Neutrophil (primary cell): ENCODE results near the gene CLEC20A.

Experiments used
- H3K27ac ChIP-seq: fragments of 200-600 bp; sonication (generic); 2 replicates; pipeline ENCODE4 v1.5.1; 2016; ENCODE audit warnings: mild to moderate bottlenecking, moderate library complexity
- H3K27me3 ChIP-seq: fragments of 200-600 bp; sonication (generic); 2 replicates; pipeline ENCODE4 v1.6.0; 2016; ENCODE audit warnings: mild to moderate bottlenecking
- H3K36me3 ChIP-seq: fragments of 200-600 bp; sonication (generic); 2 replicates; pipeline ENCODE4 v1.5.1; 2017
- H3K4me1 ChIP-seq, 2 experiments: fragments of 200-600 bp in 1 of 2; sonication (generic) in 1 of 2; 1 replicate in 1 of 2; 2 replicates in 1 of 2; pipeline versions ENCODE4 v1.5.1 to v1.6.1; 2013 to 2016; ENCODE audit warnings: low read depth in 1 of 2, low read length in 1 of 2, mild to moderate bottlenecking in 1 of 2, moderate library complexity in 1 of 2; ENCODE audit not compliant: control insufficient read depth in 1 of 2, insufficient read depth in 1 of 2
- H3K4me3 ChIP-seq, 2 experiments: fragments of 200-600 bp in 1 of 2; sonication (generic) in 1 of 2; 1 replicate in 1 of 2; 2 replicates in 1 of 2; pipeline ENCODE4 v1.5.1; 2013 to 2016; ENCODE audit warnings: low read depth in 1 of 2, low read length in 1 of 2, mild to moderate bottlenecking in 1 of 2, moderate library complexity in 1 of 2
- H3K9me3 ChIP-seq: fragments of 200-600 bp; sonication (generic); 2 replicates; pipeline ENCODE4 v1.5.1; 2016
- CTCF ChIP-seq: fragments of 200-600 bp; sonication (generic); IDR thresholded peaks from 2 replicates; pipeline ENCODE4 v1.5.1; 2016; ENCODE audit warnings: antibody characterized with exemption

Gene CLEC20A

GRCh38 chr1:178528228-178528952 lies 31.6 kb upstream of the CLEC20A start:
- TF ChIP-seq CTCF = no peak
- H3K4me1 ChIP-seq = peaks cover 0 to 7% of the 10 kb centered on the region in 2 experiments
- no peaks in the 10 kb centered on the region for H3K9me3 ChIP-seq
- H3K36me3 ChIP-seq = no peaks in the 10 kb centered on the region
- no peaks in the 10 kb centered on the region for H3K27me3 ChIP-seq
- H3K4me3 ChIP-seq = no peak overlapping the region
- H3K27ac ChIP-seq = no peak overlapping the region

GRCh38 chr1:178527117-178527516 lies 30.4 kb upstream of the CLEC20A start:
- H3K4me1 ChIP-seq = peaks cover 0 to 3% of the 10 kb centered on the region in 2 experiments
- H3K27ac ChIP-seq = no peak overlapping the region
- H3K4me3 ChIP-seq = no peak overlapping the region
- H3K9me3 ChIP-seq = no peaks in the 10 kb centered on the region
- TF ChIP-seq CTCF = no peak
- no peaks in the 10 kb centered on the region for H3K27me3 ChIP-seq
- no peaks in the 10 kb centered on the region for H3K36me3 ChIP-seq

GRCh38 chr1:178521241-178521640 lies 24.5 kb upstream of the CLEC20A start:
- Histone ChIP-seq H3K27ac (no peak overlapping the region), H3K27me3 (no peaks in the 10 kb centered on the region), H3K4me1 (no peaks in the 10 kb centered on the region), H3K9me3 (no peaks in the 10 kb centered on the region), H3K4me3 (no peak overlapping the region), H3K36me3 (no peaks in the 10 kb centered on the region)
- no peak for TF ChIP-seq CTCF

- Histone ChIP-seq H3K27ac (no peak overlapping the region), H3K4me1 (no peaks in the 10 kb centered on the region), H3K27me3 (no peaks in the 10 kb centered on the region), H3K36me3 (no peaks in the 10 kb centered on the region), H3K9me3 (no peaks in the 10 kb centered on the region), H3K4me3 (no peak overlapping the region)
- TF ChIP-seq CTCF = no peak
Observed at GRCh38 chr1:178520803-178521202, 24.0 kb upstream of the CLEC20A start.

- Histone ChIP-seq H3K4me1 (no peaks in the 10 kb centered on the region), H3K36me3 (no peaks in the 10 kb centered on the region), H3K4me3 (no peak overlapping the region), H3K9me3 (no peaks in the 10 kb centered on the region), H3K27me3 (no peaks in the 10 kb centered on the region), H3K27ac (no peak overlapping the region)
- no peak for TF ChIP-seq CTCF
Observed at GRCh38 chr1:178518894-178519293, 22.1 kb upstream of the CLEC20A start.
